Erythroblast (primary cell): Measurements from ENCODE around the gene CEP164.

ENCODE experiments used
- DNase-seq, 2 experiments: peaks; one replicate each; lab custom pipeline; 2025; lab: John Stamatoyannopoulos, UW
- GATA1 ChIP-seq: IDR thresholded peaks from 2 replicates; pipeline ENCODE4 v1.6.1; 2011; ENCODE audit warnings: low read depth, mild to moderate bottlenecking, control low read depth, low read length, moderate library complexity
- POLR2A ChIP-seq: IDR thresholded peaks from 2 replicates; pipeline ENCODE4 v1.6.1; 2011; ENCODE audit warnings: mild to moderate bottlenecking, low read length

CEP164 gene

DNA sequence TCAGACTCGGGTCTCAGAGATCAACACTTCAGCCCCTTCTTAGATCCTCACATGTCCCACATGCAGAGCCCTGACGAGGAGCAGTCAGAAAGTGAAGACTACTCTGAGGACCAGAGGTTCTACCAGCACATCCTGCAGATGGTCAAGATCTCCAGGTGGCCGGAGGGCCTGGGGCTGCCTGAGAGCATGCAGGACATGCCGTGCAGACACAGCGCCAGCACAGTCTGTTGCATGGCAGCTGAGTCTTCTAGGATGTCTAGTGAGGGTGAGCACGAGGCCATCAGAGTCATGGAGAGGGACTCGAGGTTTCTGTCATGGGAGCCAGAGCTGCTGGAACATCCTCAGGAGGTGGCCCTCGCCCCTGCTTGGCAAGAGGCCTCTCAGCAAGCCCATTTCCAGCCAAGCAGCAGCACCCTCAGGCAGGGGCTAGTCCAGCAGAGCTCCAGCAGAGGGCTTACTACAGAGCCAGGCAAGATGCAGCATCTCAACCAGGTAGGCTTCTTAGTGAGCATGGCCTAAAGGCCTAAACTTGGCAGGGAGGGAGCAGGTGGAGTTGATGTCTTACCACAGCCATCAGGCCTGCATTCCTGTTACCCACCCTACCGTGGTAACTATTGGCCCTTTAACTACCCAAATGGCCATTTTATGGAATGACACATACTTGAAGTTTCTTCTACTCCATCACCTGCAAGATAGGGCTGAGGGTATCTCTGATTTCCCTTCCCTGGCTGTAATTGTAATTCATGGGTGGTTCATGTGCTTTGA is 28.7 kb downstream of the CEP164 start:
- no peak for DNase-seq
- no peak for TF ChIP-seq POLR2A

DNA sequence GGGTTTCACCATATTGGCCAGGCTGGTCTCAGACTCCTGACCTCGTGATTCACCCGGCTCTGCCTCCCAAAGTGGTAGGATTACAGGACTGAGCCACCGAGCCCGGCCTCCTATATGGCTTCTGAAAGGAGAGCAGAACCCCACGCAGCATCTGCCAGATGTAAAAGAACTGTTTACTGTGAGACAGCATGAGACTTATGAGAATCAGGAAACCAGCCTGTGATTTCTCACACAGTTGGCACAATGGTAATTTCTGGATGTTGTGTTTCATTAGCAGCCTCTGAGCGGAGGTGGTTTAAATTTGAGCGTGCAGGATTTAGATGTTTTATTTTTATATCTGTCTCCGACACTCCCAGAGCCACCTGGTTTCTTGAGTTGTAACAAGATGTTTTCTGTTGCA is 33.8 kb downstream of the CEP164 start:
- TF ChIP-seq POLR2A (no peak), GATA1 (no peak)
- no peak for DNase-seq

GRCh38 chr11:117366248-117366647 is 38.6 kb downstream of the CEP164 start:
- DNase-seq: no peak
- TF ChIP-seq GATA1 (no peak), POLR2A (no peak)

DNA sequence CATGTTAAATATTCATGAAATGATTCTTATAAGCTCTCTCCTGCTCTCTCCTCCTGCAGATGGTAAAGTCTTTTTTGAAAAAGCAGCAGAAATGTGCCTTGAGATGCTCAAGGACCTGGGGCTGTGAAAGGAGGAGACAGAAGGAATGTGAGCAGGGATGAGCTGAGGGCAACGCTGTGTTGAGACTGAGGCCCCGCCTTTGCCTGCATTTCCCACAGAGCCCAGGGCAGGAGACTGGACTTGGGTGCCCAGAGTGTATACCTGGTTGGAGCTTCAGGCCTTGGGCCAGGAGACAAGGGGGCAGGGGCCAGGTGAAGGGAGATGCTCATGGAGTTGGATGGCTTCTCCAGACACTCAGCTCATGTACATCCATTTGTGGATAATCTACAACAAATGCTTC is 39.2 kb downstream of the CEP164 start:
- DNase-seq: no peak
- TF ChIP-seq GATA1: no peak

DNA sequence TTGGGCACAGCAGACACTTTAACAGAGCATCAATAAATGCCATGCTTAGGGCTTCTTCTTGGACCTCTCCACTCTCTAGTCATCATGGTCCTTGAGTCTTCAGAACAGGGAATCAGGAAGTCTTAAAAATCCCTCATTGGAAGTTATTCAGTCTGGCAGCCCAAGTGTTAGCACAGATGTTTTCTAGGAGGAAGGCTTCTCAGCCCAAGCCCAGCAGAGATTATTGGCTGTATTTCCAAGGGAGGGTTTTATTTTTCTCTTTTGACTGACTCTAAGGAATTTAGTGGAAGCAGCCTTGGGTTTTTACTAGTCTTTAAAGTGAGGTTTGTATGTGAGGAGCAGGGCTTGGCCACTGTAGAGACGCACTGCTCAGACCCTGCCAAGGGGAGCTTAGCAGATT is 41.9 kb downstream of the CEP164 start:
- TF ChIP-seq POLR2A (no peak), GATA1 (no peak)
- DNase-seq: no peak

- DNase-seq: no peak
- TF ChIP-seq POLR2A (no peak), GATA1 (no peak)
Observed at GRCh38 chr11:117371453-117371852, 43.8 kb downstream of the CEP164 start.

DNA sequence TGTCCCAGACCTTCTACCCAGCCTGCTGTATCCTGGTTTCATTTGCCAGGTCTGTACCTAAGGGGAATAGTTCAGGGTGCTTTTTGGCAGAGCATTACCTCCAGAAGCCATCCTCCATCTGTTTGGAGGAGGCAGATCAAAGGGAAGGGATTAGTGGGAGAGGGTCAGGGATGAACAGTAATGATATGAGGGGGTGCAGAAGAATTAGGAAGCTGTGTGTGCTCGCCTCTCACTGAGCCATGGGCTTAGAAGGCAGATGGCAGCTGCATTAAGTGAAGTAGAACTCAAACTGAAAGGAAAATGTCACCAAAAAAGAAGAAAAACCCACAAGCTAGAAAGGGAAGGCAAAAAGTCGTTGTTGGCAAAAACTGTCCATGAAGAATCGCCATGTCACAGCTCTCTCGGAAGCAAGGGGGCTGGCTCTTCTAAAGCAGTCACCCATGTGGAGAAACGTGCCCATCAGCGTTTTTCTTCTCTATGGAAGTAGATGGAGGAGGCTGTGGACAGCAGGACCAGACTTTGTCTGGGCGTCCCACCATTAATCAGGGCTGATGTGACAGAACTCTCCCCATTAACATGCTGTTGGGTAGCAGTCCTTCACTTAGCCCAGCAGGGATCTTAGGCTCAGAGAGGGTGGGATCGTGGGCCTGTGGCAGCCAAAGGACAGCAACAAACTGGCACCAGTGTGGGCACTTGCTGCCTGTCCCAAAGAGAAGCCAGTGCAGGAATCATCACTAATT is 46.8 kb downstream of the CEP164 start:
- DNase-seq: no peak
- no peak for TF ChIP-seq POLR2A
- TF ChIP-seq GATA1: no peak

GRCh38 chr11:117375960-117376359 is 48.3 kb downstream of the CEP164 start:
- no peak for DNase-seq
- TF ChIP-seq POLR2A (no peak), GATA1 (no peak)

- TF ChIP-seq POLR2A (no peak), GATA1 (no peak)
Observed at GRCh38 chr11:117376517-117376916, 48.9 kb downstream of the CEP164 start.

GRCh38 chr11:117378976-117379865 is 51.6 kb downstream of the CEP164 start:
- no peak for DNase-seq
- TF ChIP-seq GATA1: no peak
- no peak for TF ChIP-seq POLR2A

More at GRCh38 chr11:117376517-117376916, 48.9 kb downstream of the CEP164 start:
- no peak for DNase-seq

GRCh38 chr11:117380676-117381075 is 53.0 kb downstream of the CEP164 start:
- TF ChIP-seq GATA1: no peak
- no peak for TF ChIP-seq POLR2A
- DNase-seq: no peak

DNA sequence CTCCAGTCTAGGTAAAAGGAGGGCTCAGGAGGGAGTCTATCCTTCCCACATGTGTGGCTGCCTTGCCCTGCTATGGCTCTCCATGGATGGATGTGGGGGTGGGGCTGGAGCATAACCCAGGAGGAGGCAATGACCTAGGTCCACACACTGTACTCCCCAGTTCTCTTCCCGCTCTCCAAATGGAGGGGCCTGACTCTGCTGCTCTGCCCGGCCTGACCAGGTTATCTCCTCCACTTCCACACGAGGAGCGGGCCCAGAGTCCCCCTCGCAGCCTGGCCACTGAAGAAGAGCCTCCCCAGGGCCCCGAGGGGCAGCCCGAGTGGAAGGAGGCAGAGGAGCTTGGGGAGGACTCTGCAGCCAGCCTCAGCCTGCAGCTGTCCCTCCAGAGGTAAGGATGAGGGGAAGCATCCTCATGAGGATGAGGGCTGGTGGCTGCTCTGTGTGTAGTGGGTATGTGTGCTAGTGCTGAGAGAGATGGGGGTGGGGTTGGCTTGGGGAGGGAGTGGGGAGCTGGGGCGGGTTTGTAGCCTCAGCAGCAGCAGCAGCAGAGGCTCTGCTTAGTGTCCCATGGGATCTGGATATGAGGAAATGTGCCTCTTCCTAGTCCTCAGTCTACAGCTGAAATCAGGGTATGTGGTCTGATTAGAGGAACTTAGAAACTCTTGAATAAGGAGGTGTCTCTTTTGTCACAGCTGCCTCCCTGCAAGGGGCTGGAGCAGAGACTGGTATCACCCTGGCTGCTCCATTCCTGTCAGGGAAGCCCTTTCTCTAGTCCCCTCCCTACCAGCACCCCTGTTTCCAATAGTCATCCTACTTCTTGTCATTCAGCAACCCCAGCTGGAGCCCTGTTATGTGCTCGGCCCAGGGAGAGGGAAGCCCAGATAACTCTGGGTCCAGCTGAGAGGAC is 54.1 kb downstream of the CEP164 start:
- DNase-seq: no peak
- TF ChIP-seq GATA1 (no peak), POLR2A (no peak)

GRCh38 chr11:117382746-117383145 is 55.1 kb downstream of the CEP164 start:
- DNase-seq: no peak
- no peak for TF ChIP-seq GATA1
- TF ChIP-seq POLR2A: no peak
